WTC11 (cell line): ENCODE results near the gene REEP1. TPM values are rescaled to one million over a fixed set of nuclear protein-coding genes. Genes with fewer than 3 reads are reported as not detected.

Experiments
- ATAC-seq: fragments of 200-7000 bp; cut with Tn5 transposase; 2 replicates; pipeline ENCODE4 v1.10.0; 2021; ENCODE audit warnings: mild to moderate bottlenecking, moderate library complexity
- CTCF ChIA-PET: fragments of 300-600 bp; sonication (Branson Sonifier 250); formaldehyde crosslinking; loops from one replicate; lab custom pipeline; 2021; ENCODE audit warnings: antibody characterized with exemption; lab: Charles Lee
- POLR2A ChIA-PET: fragments of 350-600 bp; sonication (Branson Sonifier 250); formaldehyde crosslinking; loops from one replicate; lab custom pipeline; 2021; ENCODE audit warnings: antibody characterized with exemption; lab: Charles Lee
- DNase-seq: peaks from one replicate; pipeline ENCODE4 v3.0.0; 2021; ENCODE audit warnings: low spot score
- H3K27ac Mint-ChIP-seq: 2 replicates; pipeline ENCODE4 v1.8.0; 2021; ENCODE audit warnings: mixed read lengths
- H3K27me3 Mint-ChIP-seq: 2 replicates; pipeline ENCODE4 v1.8.0; 2021; ENCODE audit warnings: low read depth, mild to moderate bottlenecking, moderate library complexity, mixed read lengths
- H3K36me3 Mint-ChIP-seq: 2 replicates; pipeline ENCODE4 v1.8.0; 2021; ENCODE audit warnings: mixed read lengths
- H3K4me1 Mint-ChIP-seq: 2 replicates; pipeline ENCODE4 v1.8.0; 2022; ENCODE audit warnings: mixed read lengths
- H3K4me3 Mint-ChIP-seq: 2 replicates; pipeline ENCODE4 v1.8.0; 2021; ENCODE audit warnings: mild to moderate bottlenecking, moderate library complexity, mixed read lengths
- H3K9me3 Mint-ChIP-seq: 2 replicates; pipeline ENCODE4 v1.8.0; 2021; ENCODE audit warnings: mixed read lengths
- ATF1 ChIP-seq: sonication (generic); formaldehyde crosslinking; IDR thresholded peaks from 2 replicates; pipeline ENCODE4 v1.8.1; 2023; ENCODE audit warnings: mild to moderate bottlenecking, moderate library complexity, missing genetic modification reagents
- ATF6 ChIP-seq: sonication (generic); formaldehyde crosslinking; IDR thresholded peaks from 2 replicates; pipeline ENCODE4 v1.8.1; 2023; ENCODE audit warnings: mild to moderate bottlenecking, missing genetic modification reagents
- CDX4 ChIP-seq: fragments of 250-450 bp; sonication (Bioruptor Pico); IDR thresholded peaks from 2 replicates; pipeline ENCODE4 v1.9.0; 2021; ENCODE audit warnings: moderate library complexity, mild to moderate bottlenecking, inconsistent platforms, borderline replicate concordance
- CREB1 ChIP-seq: sonication (generic); formaldehyde crosslinking; IDR thresholded peaks from 2 replicates; pipeline ENCODE4 v1.8.0; 2023; ENCODE audit warnings: mild to moderate bottlenecking, missing genetic modification reagents
- E2F1 ChIP-seq: sonication (generic); formaldehyde crosslinking; IDR thresholded peaks from 2 replicates; pipeline ENCODE4 v1.8.0; 2022; ENCODE audit warnings: mild to moderate bottlenecking, missing genetic modification reagents
- ELF4 ChIP-seq: sonication (generic); formaldehyde crosslinking; IDR thresholded peaks from 2 replicates; pipeline ENCODE4 v1.8.1; 2022; ENCODE audit warnings: low read depth, mild to moderate bottlenecking, moderate library complexity, missing genetic modification reagents
- EMX1 ChIP-seq: fragments of 250-450 bp; sonication (Bioruptor Pico); IDR thresholded peaks from 2 replicates; pipeline ENCODE4 v1.8.0; 2021; ENCODE audit warnings: mild to moderate bottlenecking
- ERG ChIP-seq: fragments of 250-450 bp; sonication (Bioruptor Pico); IDR thresholded peaks from 2 replicates; pipeline ENCODE4 v1.8.0; 2021; ENCODE audit warnings: mild to moderate bottlenecking
- FOXK1 ChIP-seq: sonication (generic); formaldehyde crosslinking; IDR thresholded peaks from 2 replicates; pipeline ENCODE4 v1.8.0; 2022; ENCODE audit warnings: mild to moderate bottlenecking, moderate library complexity, missing genetic modification reagents
- FOXP4 ChIP-seq: sonication (generic); formaldehyde crosslinking; IDR thresholded peaks from 2 replicates; pipeline ENCODE4 v1.8.0; 2022; ENCODE audit warnings: mild to moderate bottlenecking, missing genetic modification reagents
- GABPB1 ChIP-seq: sonication (generic); formaldehyde crosslinking; IDR thresholded peaks from 2 replicates; pipeline ENCODE4 v1.8.1; 2023; ENCODE audit warnings: mild to moderate bottlenecking, missing genetic modification reagents
- IRF1 ChIP-seq: sonication (generic); formaldehyde crosslinking; IDR thresholded peaks from 2 replicates; pipeline ENCODE4 v1.8.0; 2023; ENCODE audit warnings: missing genetic modification reagents
- JAZF1 ChIP-seq: fragments of 250-450 bp; sonication (Bioruptor Pico); IDR thresholded peaks from 2 replicates; pipeline ENCODE4 v1.9.0; 2021; ENCODE audit warnings: moderate library complexity, mild to moderate bottlenecking, inconsistent platforms
- MAX ChIP-seq: sonication (generic); formaldehyde crosslinking; IDR thresholded peaks from 2 replicates; pipeline ENCODE4 v1.8.0; 2022; ENCODE audit warnings: mild to moderate bottlenecking, missing genetic modification reagents
- NR2C2 ChIP-seq: sonication (generic); formaldehyde crosslinking; IDR thresholded peaks from 2 replicates; pipeline ENCODE4 v1.8.0; 2022; ENCODE audit warnings: mild to moderate bottlenecking, missing genetic modification reagents
- OVOL2 ChIP-seq: fragments of 250-450 bp; sonication (Bioruptor Pico); IDR thresholded peaks from 2 replicates; pipeline ENCODE4 v1.9.0; 2021; ENCODE audit warnings: mild to moderate bottlenecking, borderline replicate concordance
- SMAD4 ChIP-seq: sonication (generic); formaldehyde crosslinking; IDR thresholded peaks from 2 replicates; pipeline ENCODE4 v1.8.0; 2022; ENCODE audit warnings: mild to moderate bottlenecking, missing genetic modification reagents
- STAT6 ChIP-seq: sonication (generic); formaldehyde crosslinking; conservative IDR thresholded peaks from 2 replicates; pipeline ENCODE4 v1.8.1; 2023; ENCODE audit warnings: mild to moderate bottlenecking, low read depth, missing genetic modification reagents, moderate library complexity
- USF1 ChIP-seq: sonication (generic); formaldehyde crosslinking; IDR thresholded peaks from 2 replicates; pipeline ENCODE4 v1.8.0; 2022; ENCODE audit warnings: mild to moderate bottlenecking, missing genetic modification reagents
- ZNF219 ChIP-seq: sonication (generic); formaldehyde crosslinking; IDR thresholded peaks from 2 replicates; pipeline ENCODE4 v1.8.0; 2023; ENCODE audit warnings: missing genetic modification reagents, mild to moderate bottlenecking, borderline replicate concordance
- ZNF396 ChIP-seq: fragments of 250-450 bp; sonication (Bioruptor Pico); IDR thresholded peaks from 2 replicates; pipeline ENCODE4 v1.8.0; 2021; ENCODE audit warnings: mild to moderate bottlenecking, moderate library complexity, borderline replicate concordance
- ZNF425 ChIP-seq: fragments of 250-450 bp; sonication (Bioruptor Pico); conservative IDR thresholded peaks from 2 replicates; pipeline ENCODE4 v1.9.0; 2021; ENCODE audit warnings: mild to moderate bottlenecking
- total RNA-seq: library from RNA; stranded (reverse); gene quantifications from 3 replicates; pipeline ENCODE4 v1.2.3, GENCODE V29; 2021

REEP1 gene
- total RNA-seq, 1 experiment from 2014 or later, result 1.9 TPM

GRCh38 chr2:86185517-86186212, 151.8 kb downstream of the REEP1 start (continued):
- TF ChIP-seq ZNF425 (CRISPR knock-in tag) (no peak), GABPB1 (CRISPR knock-in tag) (no peak), FOXK1 (CRISPR knock-in tag) (no peak), NR2C2 (no peak), ELF4 (CRISPR knock-in tag) (no peak), EMX1 (no peak), CDX4 (CRISPR knock-in tag) (no peak)

- ChIA-PET CTCF (interaction anchor here (1.5 kb wide), 1 partner anchor 44 kb away, joined by 3 read pairs; no protein-coding TSS in a partner anchor), POLR2A (interaction anchor here (1.3 kb wide), 1 partner anchor 19 kb away, joined by 6 read pairs; the partner anchor contains the start of gene IMMT)
- no peaks in the 10 kb centered on the region for H3K9me3 Mint-ChIP-seq
- peaks cover 36% of the 10 kb centered on the region for H3K36me3 Mint-ChIP-seq
- no peak overlapping the region for H3K4me3 Mint-ChIP-seq
- no peak overlapping the region for H3K27ac Mint-ChIP-seq
- no peaks in the 10 kb centered on the region for H3K4me1 Mint-ChIP-seq
- DNase-seq (no peak), ATAC-seq (no peak)
- no peaks in the 10 kb centered on the region for H3K27me3 Mint-ChIP-seq
- no peak for TF ChIP-seq IRF1 (CRISPR knock-in tag)
- TF ChIP-seq CREB1, result no peak
- TF ChIP-seq ZNF396, result no peak
- TF ChIP-seq JAZF1 (CRISPR knock-in tag), result no peak
- no peak for TF ChIP-seq USF1 (CRISPR knock-in tag)
- TF ChIP-seq ERG (CRISPR knock-in tag), result no peak
- TF ChIP-seq SMAD4 (CRISPR knock-in tag), result no peak
- no peak for TF ChIP-seq STAT6
- TF ChIP-seq ATF1 (CRISPR knock-in tag), result no peak
- TF ChIP-seq E2F1 (CRISPR knock-in tag), result no peak
- TF ChIP-seq FOXP4 (CRISPR knock-in tag), result no peak
- TF ChIP-seq OVOL2, result no peak
- TF ChIP-seq MAX, result no peak
- TF ChIP-seq ATF6 (CRISPR knock-in tag), result no peak
- TF ChIP-seq ZNF219 (CRISPR knock-in tag), result no peak
Measured at GRCh38 chr2:86176597-86176996, 160.8 kb downstream of the REEP1 start.
